OCI-LY3 (cell line): ENCODE measurements around the gene SLC38A2.

Source experiments
- H2AFZ ChIP-seq: fragments of 200-600, 300-600 bp; shearing (Covaris generic); 2 replicates; pipeline ENCODE4 v1.6.0; 2014; ENCODE audit warnings: antibody characterized with exemption, low read depth, low read length
- H3K27ac ChIP-seq: fragments of 200-600, 300-600 bp; sonication (generic); 2 replicates; pipeline ENCODE4 v1.5.1; 2014; ENCODE audit warnings: mild to moderate bottlenecking, low read length, moderate library complexity, mixed read lengths
- H3K27me3 ChIP-seq: fragments of 200-600, 300-600 bp; sonication (generic); 2 replicates; pipeline ENCODE4 v1.6.1; 2014; ENCODE audit warnings: low read depth, low read length, mixed read lengths
- H3K36me3 ChIP-seq: fragments of 200-600, 300-600 bp; sonication (generic); replicated peaks from 2 replicates; pipeline ENCODE3; 2014; ENCODE audit warnings: low read depth, low read length, mixed read lengths
- H3K4me1 ChIP-seq: fragments of 300-600, 200-600 bp; sonication (generic); 2 replicates; pipeline ENCODE4 v1.6.1; 2014; ENCODE audit warnings: low read length, mixed read lengths
- H3K4me2 ChIP-seq: fragments of 200-600, 300-600 bp; sonication (generic); 2 replicates; pipeline ENCODE4 v1.6.1; 2014; ENCODE audit warnings: low read length, mixed read lengths
- H3K4me3 ChIP-seq: fragments of 300-600, 200-600 bp; sonication (generic); 2 replicates; pipeline ENCODE4 v1.5.1; 2014; ENCODE audit warnings: antibody characterized with exemption, mild to moderate bottlenecking, low read length, moderate library complexity
- H3K79me2 ChIP-seq: fragments of 300-600, 200-600 bp; shearing (Covaris generic); 2 replicates; pipeline ENCODE4 v1.6.1; 2014; ENCODE audit warnings: mild to moderate bottlenecking, low read length, mixed read lengths
- H3K9ac ChIP-seq: fragments of 300-600, 200-600 bp; shearing (Covaris generic); 2 replicates; pipeline ENCODE4 v1.6.0; 2014; ENCODE audit warnings: mild to moderate bottlenecking, low read length, moderate library complexity
- H3K9me3 ChIP-seq: fragments of 200-600, 300-600 bp; shearing (Covaris generic); 2 replicates; pipeline ENCODE4 v1.6.1; 2014; ENCODE audit warnings: low read length, mixed read lengths; ENCODE audit not compliant: insufficient read depth
- H4K20me1 ChIP-seq: fragments of 200-600, 300-600 bp; sonication (generic); 2 replicates; pipeline ENCODE4 v1.6.1; 2016; ENCODE audit warnings: low read length, mixed read lengths; ENCODE audit not compliant: insufficient read depth
- CTCF ChIP-seq: fragments of 200-600, 300-600 bp; sonication (generic); IDR thresholded peaks from 2 replicates; pipeline ENCODE4 v1.5.1; 2014; ENCODE audit warnings: antibody characterized with exemption, low read length, low read depth
- EZH2phosphoT487 ChIP-seq: fragments of 200-600 bp; shearing (Covaris generic); IDR thresholded peaks from 2 replicates; pipeline ENCODE4 v1.6.1; 2018; ENCODE audit warnings: antibody characterized with exemption, mixed run types, low read depth

SLC38A2 gene

GRCh38 chr12:46409342-46409741, 36.8 kb upstream of the SLC38A2 start:
- H3K4me2 ChIP-seq = no peak overlapping the region
- H3K79me2 ChIP-seq = no peaks in the 10 kb centered on the region
- peaks cover 2% of the 10 kb centered on the region for H3K4me1 ChIP-seq
- H3K36me3 ChIP-seq = no peaks in the 10 kb centered on the region
- H3K9ac ChIP-seq = no peak overlapping the region
- no peak for TF ChIP-seq CTCF
- no peak for TF ChIP-seq EZH2phosphoT487
- no peaks in the 10 kb centered on the region for H3K9me3 ChIP-seq
- H3K4me3 ChIP-seq = no peak overlapping the region
- H3K27ac ChIP-seq = no peak overlapping the region
- no peaks in the 10 kb centered on the region for H4K20me1 ChIP-seq
- no peak overlapping the region for H2AFZ ChIP-seq
- H3K27me3 ChIP-seq = no peaks in the 10 kb centered on the region

- Histone ChIP-seq H4K20me1 (no peaks in the 10 kb centered on the region), H3K27me3 (no peaks in the 10 kb centered on the region), H3K4me1 (peaks cover 9% of the 10 kb centered on the region), H3K9me3 (no peaks in the 10 kb centered on the region), H3K27ac (no peak overlapping the region), H2AFZ (no peak overlapping the region), H3K36me3 (no peaks in the 10 kb centered on the region), H3K4me3 (no peak overlapping the region), H3K79me2 (no peaks in the 10 kb centered on the region), H3K9ac (no peak overlapping the region), H3K4me2 (no peak overlapping the region)
- TF ChIP-seq EZH2phosphoT487 (no peak), CTCF (no peak)
These were observed 35.9 kb upstream of the SLC38A2 start for GRCh38 chr12:46408441-46408840.

GRCh38 chr12:46407361-46407760, 34.8 kb upstream of the SLC38A2 start:
- Histone ChIP-seq H3K36me3 (no peaks in the 10 kb centered on the region), H3K79me2 (no peaks in the 10 kb centered on the region), H3K27ac (no peak overlapping the region), H3K9ac (no peak overlapping the region), H3K4me1 (peaks cover 9% of the 10 kb centered on the region), H4K20me1 (no peaks in the 10 kb centered on the region), H3K27me3 (no peaks in the 10 kb centered on the region), H3K4me2 (no peak overlapping the region), H2AFZ (no peak overlapping the region), H3K4me3 (no peak overlapping the region), H3K9me3 (no peaks in the 10 kb centered on the region)
- no peak for TF ChIP-seq CTCF
- no peak for TF ChIP-seq EZH2phosphoT487

GRCh38 chr12:46406352-46407027, 33.9 kb upstream of the SLC38A2 start:
- Histone ChIP-seq H3K9ac (no peak overlapping the region), H3K4me1 (peaks cover 9% of the 10 kb centered on the region), H3K4me2 (no peak overlapping the region), H3K4me3 (no peak overlapping the region), H3K9me3 (no peaks in the 10 kb centered on the region), H2AFZ (no peak overlapping the region), H3K27ac (no peak overlapping the region), H3K27me3 (no peaks in the 10 kb centered on the region), H4K20me1 (no peaks in the 10 kb centered on the region), H3K36me3 (no peaks in the 10 kb centered on the region), H3K79me2 (no peaks in the 10 kb centered on the region)
- TF ChIP-seq EZH2phosphoT487 = no peak
- no peak for TF ChIP-seq CTCF
